ENCODE data around the gene APEX1. TPM values are rescaled to one million over a fixed set of nuclear protein-coding genes. Genes with fewer than 3 reads are reported as not detected.

Gene APEX1
- total RNA-seq, 1 donor from 2014 or later, result 101 TPM

- Histone ChIP-seq H3K9me3 (no peaks in the 10 kb centered on the region), H3K4me1 (no peaks in the 10 kb centered on the region), H3K27ac (no peak overlapping the region), H3K36me3 (no peaks in the 10 kb centered on the region), H3K27me3 (no peaks in the 10 kb centered on the region), H3K4me3 (no peak overlapping the region)
- intact Hi-C loops (cut with DNase I), result no loop called here
- DNase-seq (no peak), ATAC-seq (no peak)
- TF ChIP-seq CTCF (IDR thresholded peaks at IDR 0.05), result no peak
These were observed 33.8 kb upstream of the APEX1 start for GRCh38 chr14:20421267-20421666.

GRCh38 chr14:20422886-20423285 is 32.1 kb upstream of the APEX1 start:
- no peak for ATAC-seq
- no peak for TF ChIP-seq CTCF (IDR thresholded peaks at IDR 0.05)
- no peak overlapping the region for H3K4me3 ChIP-seq
- no peaks in the 10 kb centered on the region for H3K9me3 ChIP-seq
- no peaks in the 10 kb centered on the region for H3K36me3 ChIP-seq
- H3K27me3 ChIP-seq, result no peaks in the 10 kb centered on the region
- H3K27ac ChIP-seq, result no peak overlapping the region
- peaks cover 4% of the 10 kb centered on the region for H3K4me1 ChIP-seq
- intact Hi-C loops (cut with DNase I), result no loop called here
- no peak for DNase-seq

GRCh38 chr14:20424851-20425250 is 30.2 kb upstream of the APEX1 start:
- Histone ChIP-seq H3K27me3 (no peaks in the 10 kb centered on the region), H3K4me3 (no peak overlapping the region), H3K9me3 (no peaks in the 10 kb centered on the region), H3K36me3 (no peaks in the 10 kb centered on the region), H3K27ac (no peak overlapping the region), H3K4me1 (peaks cover 4% of the 10 kb centered on the region)
- TF ChIP-seq CTCF (IDR thresholded peaks at IDR 0.05), result no peak
- ATAC-seq (no peak), DNase-seq (no peak)
- intact Hi-C loops (cut with DNase I), result no loop called here

GRCh38 chr14:20427231-20428009 is 27.6 kb upstream of the APEX1 start:
- DNase-seq (no peak), ATAC-seq (peak; percentile 73)
- H3K36me3 ChIP-seq, result no peaks in the 10 kb centered on the region
- H3K4me1 ChIP-seq, result peaks cover 4% of the 10 kb centered on the region
- H3K27me3 ChIP-seq, result no peaks in the 10 kb centered on the region
- H3K4me3 ChIP-seq, result no peak overlapping the region
- no peaks in the 10 kb centered on the region for H3K9me3 ChIP-seq
- TF ChIP-seq CTCF (IDR thresholded peaks at IDR 0.05), result no peak
- intact Hi-C loops (cut with DNase I), result no loop called here
- H3K27ac ChIP-seq, result peak overlapping the region; percentile 55

- no peaks in the 10 kb centered on the region for H3K27me3 ChIP-seq
- ATAC-seq (no peak), DNase-seq (no peak)
- TF ChIP-seq CTCF (IDR thresholded peaks at IDR 0.05), result no peak
- H3K36me3 ChIP-seq, result no peaks in the 10 kb centered on the region
- H3K27ac ChIP-seq, result peak overlapping the region; percentile 55
- H3K4me3 ChIP-seq, result no peak overlapping the region
- H3K4me1 ChIP-seq, result peaks cover 4% of the 10 kb centered on the region
- no peaks in the 10 kb centered on the region for H3K9me3 ChIP-seq
- intact Hi-C loops (cut with DNase I), result no loop called here
These were observed 27.0 kb upstream of the APEX1 start for GRCh38 chr14:20428010-20428365.

- ATAC-seq (no peak), DNase-seq (no peak)
- Histone ChIP-seq H3K4me3 (no peak overlapping the region), H3K36me3 (no peaks in the 10 kb centered on the region), H3K4me1 (peaks cover 4% of the 10 kb centered on the region), H3K27ac (no peak overlapping the region), H3K9me3 (no peaks in the 10 kb centered on the region), H3K27me3 (no peaks in the 10 kb centered on the region)
- intact Hi-C loops (cut with DNase I), result no loop called here
- no peak for TF ChIP-seq CTCF (IDR thresholded peaks at IDR 0.05)
These were observed 26.2 kb upstream of the APEX1 start for GRCh38 chr14:20428802-20429201.
